Eye (tissue), 1 donor: ENCODE data around the gene STARD4.

Experiments
- DNase-seq: peaks from one replicate; pipeline ENCODE4 v3.0.0-alpha.2; 2015

Gene STARD4

DNA sequence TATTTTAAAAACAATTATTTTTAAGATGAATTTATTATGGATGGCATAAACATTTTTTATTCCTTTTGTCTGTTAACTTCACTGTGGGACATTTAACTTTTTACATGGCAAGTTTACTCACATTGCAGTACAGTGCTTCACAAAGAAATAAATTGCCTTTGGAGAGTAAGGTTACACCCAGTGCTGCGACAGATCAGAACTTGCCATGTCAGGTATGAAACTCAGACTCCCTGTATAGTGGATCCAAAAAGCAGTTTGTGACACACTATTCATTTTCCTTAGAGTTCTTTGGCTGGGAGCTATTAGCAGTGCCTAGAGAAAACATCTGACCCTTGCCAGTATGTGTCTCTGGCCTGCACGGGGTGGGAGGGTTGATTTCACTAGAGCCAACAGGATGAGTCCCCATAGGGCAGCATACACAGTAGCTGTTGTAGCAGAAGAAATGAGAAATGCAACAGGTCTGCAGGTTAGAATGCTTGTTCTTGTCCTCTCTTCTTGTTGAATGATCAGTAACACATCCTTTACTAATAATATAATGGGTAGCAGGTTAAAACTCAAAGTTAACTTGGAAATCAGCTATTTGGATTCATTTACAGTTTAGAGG lies 42.9 kb downstream of the STARD4 start:
- DNase-seq = no peak

DNA sequence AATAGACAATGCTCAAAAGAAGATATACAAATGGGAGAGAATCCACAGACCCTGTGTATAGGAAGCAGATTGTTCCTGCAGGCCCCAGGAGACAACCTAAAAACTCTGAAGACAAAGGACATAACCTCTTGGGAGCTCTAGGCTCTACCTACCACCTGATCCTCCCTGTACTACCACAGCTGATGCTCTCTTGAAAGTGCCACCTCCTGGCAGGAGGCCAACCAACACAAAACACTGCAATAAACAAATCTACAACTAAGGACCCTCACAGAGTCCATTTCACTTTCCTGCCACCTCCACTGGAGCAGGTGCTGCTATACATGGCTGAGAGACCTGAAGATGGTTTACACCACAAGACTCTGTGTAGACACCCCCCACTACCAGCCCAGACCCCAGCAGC lies 49.0 kb downstream of the STARD4 start:
- DNase-seq = peak; percentile 38

- DNase-seq = no peak
Measured at GRCh38 chr5:111461934-111462333, 50.4 kb downstream of the STARD4 start.

GRCh38 chr5:111461255-111461671 lies 51.1 kb downstream of the STARD4 start:
- peak; percentile 85 for DNase-seq

GRCh38 chr5:111454776-111455175 lies 57.6 kb downstream of the STARD4 start:
- no peak for DNase-seq

DNA sequence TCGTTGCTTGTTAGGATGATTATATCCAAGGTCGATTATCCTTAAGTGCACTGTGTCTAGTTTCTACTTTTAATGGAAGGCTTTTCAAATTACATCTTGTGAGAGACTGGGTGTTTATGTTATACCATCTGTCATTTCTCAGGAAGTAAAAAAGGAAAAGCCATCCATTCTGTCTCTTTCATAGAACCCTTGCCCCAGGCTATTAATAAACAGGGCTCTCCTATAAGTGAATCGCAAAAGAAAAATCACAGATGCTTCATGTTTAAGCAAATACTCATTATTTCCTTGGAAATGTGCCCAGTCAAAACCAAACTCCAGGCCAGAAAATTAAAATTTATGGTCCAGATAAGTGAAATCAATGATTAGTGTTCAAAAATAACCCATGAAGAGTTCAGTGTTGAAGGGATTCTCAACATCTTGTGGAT lies 58.1 kb downstream of the STARD4 start:
- DNase-seq = peak; percentile 68

DNA sequence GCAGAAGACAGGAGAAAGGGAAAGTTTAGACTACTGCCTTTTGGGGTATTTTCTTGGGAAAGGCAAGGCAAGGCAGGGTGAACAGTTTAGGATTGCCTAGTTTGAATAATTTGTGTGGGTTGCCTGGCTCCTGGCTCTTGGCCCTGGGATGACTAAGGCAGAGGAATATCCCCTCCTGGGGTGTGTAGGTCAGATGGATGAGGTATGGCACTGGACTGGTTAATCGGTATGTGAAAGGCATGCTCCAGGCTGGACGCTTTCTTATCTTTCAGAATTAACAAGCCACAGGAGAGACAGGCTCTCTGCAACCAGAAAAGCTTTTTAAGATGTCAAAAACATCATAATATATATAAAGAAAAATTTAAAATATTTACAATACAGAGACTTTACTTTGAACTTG lies 58.6 kb downstream of the STARD4 start:
- DNase-seq = no peak

DNA sequence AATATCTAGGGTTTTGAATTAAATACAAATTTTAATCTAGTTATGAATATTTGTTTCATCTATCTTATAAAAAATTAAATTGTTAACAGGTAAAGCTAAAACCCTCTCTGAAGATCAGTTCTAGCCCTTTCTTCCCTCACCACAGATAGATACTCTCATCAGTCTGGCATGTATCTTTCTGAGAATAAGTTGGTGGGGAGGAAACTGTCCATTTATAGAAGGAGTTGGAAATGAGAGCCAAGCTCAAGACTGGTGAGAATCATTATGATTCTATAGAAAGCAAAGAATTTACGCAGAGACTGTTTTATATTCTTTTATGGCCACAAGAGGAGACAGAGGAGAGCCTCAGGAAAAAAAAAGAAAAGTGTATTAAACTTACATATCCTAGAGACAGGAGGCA lies 59.0 kb downstream of the STARD4 start:
- no peak for DNase-seq

GRCh38 chr5:111447822-111448221 lies 64.5 kb downstream of the STARD4 start:
- DNase-seq = no peak

GRCh38 chr5:111447099-111447498 lies 65.2 kb downstream of the STARD4 start:
- no peak for DNase-seq
